Central memory CD8-positive, alpha-beta T cell (primary cell): ENCODE data around the gene SLC25A12.
"Not testable (repeated sequence)": the region's sequence is repeated elsewhere in the genome, so short reads cannot be mapped to it uniquely, and the experiment has no call there.

Source experiments
- ATAC-seq: fragments of 150-1000 bp; cut with Tn5 transposase; replicated peaks from 2 replicates; pipeline ENCODE4 v1.10.0; 2022; ENCODE audit warnings: mild to moderate bottlenecking, moderate FRiP score, moderate number of reproducible peaks; ENCODE audit not compliant: poor library complexity, severe bottlenecking; ENCODE audit errors: extremely low read depth
- DNase-seq, 2 donors: peaks; one replicate each; pipeline ENCODE4 v3.0.0; 2021; ENCODE audit warnings: low spot score in 2 of 2
- H3K27ac Mint-ChIP-seq: one replicate; pipeline ENCODE4 v1.8.0; 2022; ENCODE audit warnings: low read depth, mild to moderate bottlenecking, moderate library complexity, mixed read lengths
- H3K27me3 Mint-ChIP-seq: one replicate; pipeline ENCODE4 v1.8.0; 2022; ENCODE audit warnings: mixed read lengths
- H3K36me3 Mint-ChIP-seq: one replicate; pipeline ENCODE4 v1.8.0; 2022; ENCODE audit warnings: mild to moderate bottlenecking, moderate library complexity, mixed read lengths; ENCODE audit not compliant: insufficient read depth
- H3K4me1 Mint-ChIP-seq: one replicate; pipeline ENCODE4 v1.8.0; 2022; ENCODE audit warnings: mixed read lengths
- H3K4me3 Mint-ChIP-seq: one replicate; pipeline ENCODE4 v1.8.0; 2022; ENCODE audit warnings: mild to moderate bottlenecking, moderate library complexity, mixed read lengths
- H3K9me3 Mint-ChIP-seq: one replicate; pipeline ENCODE4 v1.8.0; 2022; ENCODE audit warnings: mixed read lengths

The SLC25A12 gene

DNA sequence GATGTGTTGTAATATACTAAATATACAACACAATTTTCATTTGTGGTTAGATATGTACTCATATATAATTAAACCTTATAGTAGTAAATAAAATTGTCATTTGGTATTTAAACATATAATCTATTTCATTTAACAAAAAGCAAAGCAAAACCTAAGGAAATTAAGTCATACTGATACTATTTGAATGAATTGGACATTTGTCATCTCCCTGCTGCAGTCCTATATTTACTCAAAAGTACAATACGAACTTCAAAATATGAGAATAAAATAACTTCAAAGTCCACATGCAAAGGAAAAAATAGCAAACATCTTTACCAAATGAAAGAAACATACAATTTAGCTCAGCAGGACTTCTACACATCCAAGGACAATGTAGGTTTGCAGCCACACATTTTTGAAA lies 16.4 kb upstream of the SLC25A12 start:
- Mint-ChIP-seq H3K27ac (no peak overlapping the region), H3K9me3 (no peaks in the 10 kb centered on the region), H3K4me1 (no peaks in the 10 kb centered on the region), H3K4me3 (no peak overlapping the region), H3K27me3 (peaks cover 16% of the 10 kb centered on the region), H3K36me3 (peaks cover 2% of the 10 kb centered on the region)
- ATAC-seq, result no peak
- DNase-seq, result no peak

DNA sequence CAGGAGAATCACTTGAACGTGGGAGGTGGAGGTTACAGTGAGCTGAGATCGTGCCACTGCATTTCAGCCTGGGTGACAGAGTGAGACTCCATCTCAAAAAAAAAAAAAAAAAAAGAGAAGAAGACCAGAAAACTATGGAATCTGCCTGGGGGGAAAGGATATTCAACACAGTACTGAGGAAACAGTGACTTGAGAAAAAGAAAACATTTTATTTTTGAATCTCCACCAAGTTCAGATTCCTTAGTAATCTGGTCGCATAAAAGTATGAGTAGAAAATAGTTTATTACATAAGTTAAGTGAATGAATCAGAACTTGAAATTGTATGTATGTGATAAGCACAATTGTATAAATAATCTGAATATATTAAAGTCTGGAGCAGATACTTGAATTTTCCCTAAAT lies 15.2 kb upstream of the SLC25A12 start:
- ATAC-seq (no peak), DNase-seq (no peak)
- Mint-ChIP-seq H3K36me3 (peaks cover 2% of the 10 kb centered on the region), H3K4me3 (no peak overlapping the region), H3K27ac (no peak overlapping the region), H3K4me1 (no peaks in the 10 kb centered on the region), H3K27me3 (peaks cover 28% of the 10 kb centered on the region), H3K9me3 (no peaks in the 10 kb centered on the region)

DNA sequence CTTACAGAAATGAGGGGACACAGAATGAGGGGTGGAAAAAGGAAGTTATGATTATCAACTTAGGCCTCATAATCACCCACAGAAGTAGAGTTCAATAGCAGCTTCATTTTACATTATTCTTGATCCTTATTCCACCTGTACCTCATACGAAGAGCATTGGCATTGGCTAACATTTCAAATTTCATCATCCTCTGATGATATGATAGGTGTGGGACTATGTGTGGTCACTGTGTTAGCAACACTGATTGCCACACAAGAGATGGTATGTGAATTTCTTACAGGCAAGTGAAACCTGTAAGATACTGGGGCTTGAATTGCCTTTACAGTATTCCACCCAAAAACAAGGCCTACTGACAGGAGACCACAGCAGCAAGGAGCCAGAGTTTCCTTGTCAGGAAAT lies 14.2 kb upstream of the SLC25A12 start:
- Mint-ChIP-seq H3K4me3 (no peak overlapping the region), H3K36me3 (peaks cover 2% of the 10 kb centered on the region), H3K4me1 (no peaks in the 10 kb centered on the region), H3K9me3 (no peaks in the 10 kb centered on the region), H3K27me3 (peaks cover 38% of the 10 kb centered on the region), H3K27ac (no peak overlapping the region)
- no peak for DNase-seq
- ATAC-seq, result no peak

DNA sequence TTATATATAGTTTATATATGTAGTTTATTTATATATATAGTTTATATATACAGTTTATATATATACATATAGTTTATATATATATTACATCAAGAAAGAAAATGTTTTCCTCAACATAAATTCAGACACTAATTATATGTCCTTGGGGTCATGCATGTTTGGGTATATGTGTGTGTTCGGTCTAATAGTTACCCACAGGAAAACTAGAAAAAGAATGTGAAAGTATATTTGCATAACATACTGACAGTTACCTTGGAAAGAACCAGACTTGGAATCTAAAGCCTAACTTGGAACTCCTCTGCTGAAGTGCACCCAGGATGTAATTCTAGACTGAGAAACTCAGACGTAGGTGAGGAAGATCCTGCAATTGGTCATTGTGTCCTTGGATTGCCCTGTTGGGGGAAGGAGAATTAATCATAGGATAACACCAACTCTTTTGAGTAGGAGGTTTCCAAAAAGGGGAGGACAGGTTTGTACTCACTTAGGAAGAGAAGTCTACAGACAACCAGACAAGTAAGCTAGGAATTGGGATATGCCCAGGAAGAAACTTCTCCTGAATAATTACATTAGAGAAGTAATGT lies 8.9 kb upstream of the SLC25A12 start:
- Mint-ChIP-seq H3K27me3 (peaks cover 36% of the 10 kb centered on the region), H3K27ac (no peak overlapping the region), H3K4me1 (no peaks in the 10 kb centered on the region), H3K36me3 (no peaks in the 10 kb centered on the region), H3K4me3 (no peak overlapping the region), H3K9me3 (no peaks in the 10 kb centered on the region)
- no peak for ATAC-seq
- no peak for DNase-seq

DNA sequence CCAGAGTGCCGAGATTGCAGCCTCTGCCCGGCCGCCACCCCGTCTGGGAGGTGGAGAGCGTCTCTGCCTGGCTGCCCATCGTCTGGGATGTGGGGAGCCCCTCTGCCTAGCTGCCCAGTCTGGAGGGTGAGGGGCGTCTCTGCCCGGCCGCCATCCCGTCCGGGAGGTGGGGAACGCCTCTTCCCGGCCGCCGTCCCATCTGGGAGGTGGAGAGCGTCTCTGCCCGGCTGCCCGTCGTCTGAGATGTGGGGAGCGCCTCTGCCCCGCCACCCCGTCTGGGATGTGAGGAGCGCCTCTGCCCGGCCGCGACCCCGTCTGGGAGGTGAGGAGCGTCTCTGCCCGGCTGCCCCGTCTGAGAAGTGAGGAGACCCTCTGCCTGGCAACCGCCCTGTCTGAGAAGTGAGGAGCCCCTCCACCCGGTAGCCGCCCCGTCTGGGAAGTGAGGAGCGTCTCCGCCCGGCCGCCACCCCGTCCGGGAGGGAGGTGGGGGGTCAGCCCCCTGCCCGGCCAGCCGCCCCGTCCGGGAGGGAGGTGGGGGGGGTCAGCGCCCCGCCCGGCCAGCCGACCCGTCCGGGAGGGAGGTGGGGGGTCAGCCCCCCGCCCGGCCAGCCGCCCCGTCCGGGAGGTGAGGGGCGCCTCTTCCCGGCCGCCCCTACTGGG lies 5.7 kb upstream of the SLC25A12 start:
- H3K36me3 Mint-ChIP-seq, result not testable (repeated sequence)
- peaks cover 22% of the 10 kb centered on the region for H3K27me3 Mint-ChIP-seq

DNA sequence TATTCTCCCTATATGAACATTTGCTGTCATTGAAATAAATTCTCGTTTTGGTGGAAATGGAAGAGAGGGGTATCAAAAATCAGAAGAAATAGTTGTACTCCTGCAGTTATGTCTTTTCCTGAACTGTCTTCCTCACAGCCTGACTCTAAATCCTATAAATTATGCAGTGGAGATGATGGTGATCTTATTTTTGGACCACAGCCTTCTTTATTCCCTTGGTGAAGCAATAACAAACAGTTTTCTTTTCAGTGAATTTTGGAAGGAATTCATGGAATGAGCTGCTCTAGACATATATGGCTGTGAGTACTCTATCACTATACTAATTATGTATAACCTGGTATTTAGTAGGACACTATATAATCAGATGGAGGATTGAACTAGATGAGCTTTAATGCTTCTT lies 1.7 kb upstream of the SLC25A12 start:
- Mint-ChIP-seq H3K27ac (no peak overlapping the region), H3K9me3 (no peaks in the 10 kb centered on the region), H3K27me3 (no peaks in the 10 kb centered on the region), H3K4me3 (peak overlapping the region; percentile 98), H3K36me3 (peaks cover 5% of the 10 kb centered on the region), H3K4me1 (peaks cover 26% of the 10 kb centered on the region)
- ATAC-seq, result no peak
- DNase-seq, result no peak

More for the DNA sequence above, 5.7 kb upstream of the SLC25A12 start:
- not testable (repeated sequence) for H3K9me3 Mint-ChIP-seq, ATAC-seq, H3K4me1 Mint-ChIP-seq, H3K27ac Mint-ChIP-seq, H3K4me3 Mint-ChIP-seq, DNase-seq

DNA sequence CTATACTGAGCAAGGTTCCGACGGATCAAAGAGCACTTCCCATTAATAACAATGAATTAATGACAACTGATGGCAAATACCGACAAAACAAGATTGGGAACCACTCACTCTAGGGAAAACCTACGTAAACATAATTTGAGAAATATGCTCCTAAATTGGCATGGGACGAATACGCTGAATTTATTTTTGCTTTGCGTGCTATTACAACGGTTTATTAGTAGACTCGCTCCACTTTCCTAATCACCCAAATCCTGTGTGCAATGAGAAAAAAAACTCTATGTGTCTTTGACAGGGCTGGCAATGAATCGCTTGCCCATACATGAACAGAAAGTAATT lies 536 bp upstream of the SLC25A12 start:
- DNase-seq, result no peak
- no peak for ATAC-seq
- peak overlapping the region; percentile 55 for H3K27ac Mint-ChIP-seq
- no peaks in the 10 kb centered on the region for H3K9me3 Mint-ChIP-seq
- H3K36me3 Mint-ChIP-seq, result peaks cover 7% of the 10 kb centered on the region
- H3K4me3 Mint-ChIP-seq, result peak overlapping the region; percentile 98
- H3K27me3 Mint-ChIP-seq, result no peaks in the 10 kb centered on the region
- H3K4me1 Mint-ChIP-seq, result peaks cover 37% of the 10 kb centered on the region

DNA sequence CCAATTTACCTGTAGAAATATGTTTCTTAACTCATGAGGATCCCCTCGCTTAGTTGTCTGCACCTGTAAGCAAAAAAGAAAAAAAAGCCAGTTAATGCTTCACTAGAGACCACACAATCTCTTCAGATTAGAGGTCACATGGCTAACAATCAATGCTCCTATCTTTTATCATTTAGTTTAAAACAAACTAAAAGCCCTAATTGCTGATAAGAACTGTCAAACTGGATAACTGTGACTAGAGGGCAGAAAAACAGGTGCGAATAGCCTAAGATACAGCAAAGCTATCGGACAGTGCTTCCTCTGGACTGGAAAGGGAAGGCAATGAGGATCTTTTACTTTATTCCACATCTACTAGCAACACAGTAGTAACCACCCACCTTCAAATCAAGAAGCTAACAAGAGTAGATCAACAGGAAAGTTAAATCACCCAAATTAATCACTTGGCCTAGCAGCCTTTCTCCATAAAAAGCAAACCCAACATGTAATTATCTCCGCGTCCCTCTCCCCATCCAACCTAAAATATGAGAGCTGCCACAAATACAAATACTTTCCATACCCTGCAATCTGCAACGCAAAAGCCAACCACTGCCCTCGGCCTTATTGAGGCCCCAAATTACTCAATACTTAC lies 734 bp downstream of the SLC25A12 start:
- Mint-ChIP-seq H3K36me3 (peaks cover 7% of the 10 kb centered on the region), H3K4me1 (peaks cover 45% of the 10 kb centered on the region), H3K4me3 (peak overlapping the region; percentile 98), H3K27me3 (no peaks in the 10 kb centered on the region), H3K9me3 (no peaks in the 10 kb centered on the region), H3K27ac (peak overlapping the region; percentile 85)
- DNase-seq (no peak), ATAC-seq (peak; percentile 11)

DNA sequence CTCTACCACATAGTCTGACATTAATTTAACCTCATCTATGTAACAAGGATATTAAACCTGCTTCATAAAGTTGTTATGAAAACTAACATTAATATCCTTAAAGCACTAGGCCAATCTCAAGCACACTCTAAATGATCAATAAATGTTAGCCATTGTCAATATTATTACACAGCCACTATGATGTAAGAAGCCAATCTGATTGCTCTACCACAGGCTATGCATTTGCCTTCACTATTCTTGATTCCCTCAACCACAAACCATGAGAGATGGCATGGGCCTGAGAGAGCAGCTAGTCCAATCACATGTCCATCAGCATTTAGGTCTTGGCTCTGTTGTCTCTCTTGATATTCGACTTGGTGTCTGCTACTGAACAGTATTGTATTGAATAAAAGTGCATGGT lies 4.2 kb downstream of the SLC25A12 start:
- ATAC-seq, result no peak
- H3K4me1 Mint-ChIP-seq, result peaks cover 51% of the 10 kb centered on the region

DNA sequence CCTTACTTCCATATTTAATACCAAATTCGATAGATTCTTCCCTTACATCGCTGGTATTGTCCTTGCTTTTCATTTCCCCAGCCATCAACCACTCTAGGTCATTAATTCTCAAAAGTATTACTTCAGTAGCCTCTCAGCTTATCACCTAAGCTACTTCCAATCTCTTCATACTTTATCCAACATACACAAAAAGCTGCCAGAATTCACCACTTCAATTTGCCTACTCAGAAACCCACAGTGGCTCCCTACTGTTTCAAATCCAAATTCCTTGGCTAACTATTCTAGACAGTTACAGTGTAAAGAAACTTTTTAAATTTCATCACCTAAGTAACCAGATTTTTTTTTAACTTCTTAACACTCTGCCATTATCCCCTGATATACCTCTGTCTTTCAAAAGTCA lies 4.7 kb downstream of the SLC25A12 start:
- Mint-ChIP-seq H3K4me3 (no peak overlapping the region), H3K36me3 (peaks cover 14% of the 10 kb centered on the region), H3K27ac (no peak overlapping the region), H3K27me3 (no peaks in the 10 kb centered on the region), H3K9me3 (no peaks in the 10 kb centered on the region), H3K4me1 (peaks cover 48% of the 10 kb centered on the region)
- no peak for DNase-seq
- ATAC-seq, result no peak

More for the DNA sequence above, 4.2 kb downstream of the SLC25A12 start:
- Mint-ChIP-seq H3K27me3 (no peaks in the 10 kb centered on the region), H3K4me3 (no peak overlapping the region), H3K36me3 (peaks cover 10% of the 10 kb centered on the region), H3K27ac (no peak overlapping the region), H3K9me3 (no peaks in the 10 kb centered on the region)
- no peak for DNase-seq

DNA sequence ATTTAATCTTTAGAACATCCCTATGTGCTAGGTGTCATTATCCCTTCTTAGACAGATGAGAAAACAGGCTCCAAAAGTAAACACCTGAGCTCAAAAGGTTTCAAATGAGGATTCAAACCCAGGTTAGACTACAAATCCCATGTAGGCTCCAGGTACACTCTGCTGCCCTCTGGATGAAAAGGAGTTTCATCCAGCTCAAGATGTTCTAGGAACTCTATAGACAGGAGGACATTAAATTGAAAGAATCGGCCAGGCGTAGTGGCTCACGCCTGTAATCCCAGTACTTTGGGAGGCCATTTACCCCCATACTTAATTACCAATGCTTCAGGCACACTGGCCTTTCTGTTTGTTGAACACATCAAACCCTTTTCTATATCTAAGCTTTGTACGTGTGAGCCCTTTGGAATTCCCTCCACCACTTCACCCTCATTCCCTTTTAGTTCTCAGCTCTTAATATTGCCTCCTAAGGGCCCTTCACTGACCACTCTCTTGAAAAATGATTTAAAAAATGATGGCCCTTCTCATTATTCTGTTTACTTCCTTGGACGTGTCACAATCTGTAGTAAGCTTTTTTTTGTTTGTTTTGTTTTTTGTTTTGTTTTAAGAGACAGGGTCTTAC lies 10.7 kb downstream of the SLC25A12 start:
- Mint-ChIP-seq H3K9me3 (no peaks in the 10 kb centered on the region), H3K27me3 (no peaks in the 10 kb centered on the region), H3K4me3 (no peak overlapping the region), H3K4me1 (peaks cover 26% of the 10 kb centered on the region), H3K27ac (peak overlapping the region; percentile 25), H3K36me3 (peaks cover 9% of the 10 kb centered on the region)
- no peak for DNase-seq
- no peak for ATAC-seq

DNA sequence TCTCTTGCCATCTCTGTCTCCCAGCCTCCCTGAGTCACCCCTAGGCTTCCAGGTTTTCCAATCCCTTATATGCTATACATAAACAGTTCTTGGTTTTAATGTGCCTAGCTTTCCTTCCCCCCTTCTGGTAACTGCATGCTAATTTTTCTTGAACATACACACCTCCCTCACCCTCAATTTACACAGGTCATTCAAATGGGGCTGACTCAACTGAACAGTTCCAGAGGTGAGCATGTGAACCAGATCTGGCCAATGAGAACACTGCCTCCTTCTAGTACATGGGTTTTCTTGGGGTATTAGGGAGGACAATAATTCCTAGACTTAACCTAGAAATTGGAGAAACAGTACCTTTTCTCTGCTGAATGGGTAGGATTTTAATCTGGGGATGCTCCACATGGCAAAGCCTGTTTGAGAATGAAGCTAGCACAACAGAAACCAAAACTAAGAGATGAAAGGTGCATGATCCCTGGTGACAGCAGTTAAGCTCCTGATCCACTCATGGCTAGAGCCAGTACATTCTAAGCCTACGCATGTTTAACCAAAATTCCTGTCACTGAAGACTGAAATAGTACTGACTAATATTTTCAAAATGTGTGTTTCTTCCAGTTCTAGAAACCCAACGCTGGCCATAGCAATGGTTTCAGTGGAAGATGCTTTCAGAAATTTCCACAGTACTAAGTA lies 11.8 kb downstream of the SLC25A12 start:
- Mint-ChIP-seq H3K4me3 (no peak overlapping the region), H3K4me1 (peaks cover 20% of the 10 kb centered on the region), H3K27ac (no peak overlapping the region), H3K9me3 (no peaks in the 10 kb centered on the region), H3K36me3 (peaks cover 7% of the 10 kb centered on the region), H3K27me3 (no peaks in the 10 kb centered on the region)
- no peak for DNase-seq
- ATAC-seq, result no peak
